ENCODE measurements around the gene KLHDC3.
"Not testable (repeated sequence)": the region's sequence is repeated elsewhere in the genome, so short reads cannot be mapped to it uniquely, and the experiment has no call there.

The KLHDC3 gene

DNA sequence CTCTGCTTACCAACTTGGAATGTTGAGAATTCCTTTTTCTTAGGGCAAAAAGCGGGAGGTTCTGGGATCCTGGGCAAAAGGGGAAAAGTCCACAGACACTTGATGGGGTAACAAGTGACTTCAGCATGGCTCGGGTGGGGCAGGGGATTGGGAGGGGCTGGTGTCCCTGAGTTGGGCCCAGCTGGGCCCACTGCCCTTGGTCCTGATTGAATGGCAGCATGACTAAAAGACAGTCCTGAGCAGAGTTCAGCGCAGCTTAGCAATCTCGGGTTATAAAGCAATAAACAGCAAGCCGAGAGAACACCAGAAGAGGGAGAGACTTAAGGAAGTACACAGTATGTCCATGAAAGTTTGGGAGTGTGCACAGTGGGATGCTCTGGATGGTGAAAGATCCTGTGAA, 24.1 kb upstream of the KLHDC3 start:
- no peak for DNase-seq

DNA sequence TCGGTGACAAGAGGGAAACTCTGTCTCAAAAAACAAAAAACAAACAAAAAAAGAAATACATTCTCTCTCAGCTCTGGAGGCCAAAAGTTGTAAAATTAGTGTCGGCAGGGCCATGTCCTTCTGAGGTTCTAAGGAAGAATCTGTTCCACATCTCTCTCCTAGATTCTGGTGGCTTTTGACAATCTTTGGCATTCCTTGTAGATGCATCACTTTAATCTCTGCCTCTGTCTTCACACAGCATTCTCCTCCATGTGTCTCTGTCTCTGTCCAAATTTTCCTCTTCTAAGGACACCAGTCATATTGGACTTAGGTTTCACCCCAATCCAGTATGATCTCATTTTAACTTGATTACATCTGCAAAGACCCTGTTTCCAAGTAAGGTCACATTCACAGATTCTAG, 20.6 kb upstream of the KLHDC3 start:
- DNase-seq, result no peak

DNA sequence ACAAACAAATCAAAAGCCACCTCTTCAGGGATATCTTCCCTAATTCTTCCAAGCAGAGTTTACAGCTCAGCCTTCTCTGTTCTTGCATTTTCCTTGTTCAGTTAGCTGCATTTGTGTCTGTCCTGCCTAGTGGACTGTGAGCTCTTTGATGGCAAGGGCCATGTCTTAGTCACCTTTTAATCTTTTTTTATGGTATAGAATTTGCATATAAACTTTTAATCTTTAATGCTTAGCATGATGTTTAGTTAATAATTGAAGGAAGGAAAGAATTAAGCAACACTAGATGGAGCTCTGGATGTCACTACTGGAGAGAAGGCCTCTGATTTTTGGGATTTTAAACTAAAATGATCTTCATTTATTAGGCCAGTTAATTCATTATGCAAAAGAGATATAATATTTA, 17.5 kb upstream of the KLHDC3 start:
- no peak for DNase-seq

DNA sequence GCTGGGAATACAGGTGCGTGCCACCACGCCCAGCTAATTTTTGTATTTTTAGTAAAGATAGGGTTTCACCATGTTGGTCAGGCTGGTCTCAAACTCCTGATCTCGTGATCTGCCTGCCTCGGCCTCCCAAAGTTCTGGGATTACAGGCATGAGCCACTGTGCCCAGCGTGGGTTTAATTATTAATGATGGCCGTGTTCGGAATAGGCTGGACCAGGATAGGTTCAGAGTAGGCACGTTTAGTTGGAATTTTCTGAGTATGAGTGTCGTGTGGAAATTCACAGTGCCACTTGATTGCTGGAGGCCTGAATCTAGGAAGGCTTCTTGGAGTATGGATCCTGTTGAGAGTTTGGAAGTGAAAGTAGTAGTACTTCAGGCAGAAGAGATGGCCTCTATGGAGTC, 15.8 kb upstream of the KLHDC3 start:
- not testable (repeated sequence) for DNase-seq

DNA sequence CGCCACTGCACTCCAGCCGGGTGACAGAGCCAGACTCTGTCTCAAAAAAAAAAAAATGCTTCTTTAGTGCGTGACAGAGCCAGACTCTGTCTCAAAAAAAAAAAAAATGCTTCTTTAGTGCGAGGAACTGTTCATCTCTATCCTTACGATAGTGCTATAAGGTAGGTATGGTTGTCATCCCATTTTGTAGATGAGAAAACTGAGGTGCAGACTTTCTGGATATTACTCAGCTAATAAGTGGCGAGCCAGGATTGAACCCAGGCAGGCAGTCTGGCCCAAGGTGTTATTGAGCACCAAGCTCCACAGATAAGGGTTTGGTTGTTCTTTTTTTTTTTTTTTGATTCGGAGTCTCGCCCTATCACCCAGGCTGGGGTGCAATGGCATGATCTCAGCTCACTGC, 12.2 kb upstream of the KLHDC3 start:
- DNase-seq, result no peak

DNA sequence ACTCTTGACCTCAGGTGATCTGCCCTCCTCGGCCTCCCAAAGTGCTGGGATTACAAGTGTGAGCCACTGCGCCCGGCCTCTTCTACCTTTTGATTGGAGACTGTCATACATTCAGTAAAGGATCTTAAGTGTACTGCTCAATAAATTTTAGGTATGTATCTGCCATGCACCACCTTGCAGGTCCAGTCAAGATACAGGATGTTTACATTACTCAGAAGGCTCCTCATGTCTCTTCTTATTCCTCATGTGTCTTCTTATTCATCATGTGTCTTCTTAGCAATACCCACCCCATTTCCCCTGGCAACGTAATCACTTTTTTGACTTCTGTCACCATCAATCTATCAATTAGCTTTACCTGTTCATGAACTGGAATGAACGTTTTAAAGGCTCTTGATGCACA, 8.2 kb upstream of the KLHDC3 start:
- DNase-seq, result no peak

DNA sequence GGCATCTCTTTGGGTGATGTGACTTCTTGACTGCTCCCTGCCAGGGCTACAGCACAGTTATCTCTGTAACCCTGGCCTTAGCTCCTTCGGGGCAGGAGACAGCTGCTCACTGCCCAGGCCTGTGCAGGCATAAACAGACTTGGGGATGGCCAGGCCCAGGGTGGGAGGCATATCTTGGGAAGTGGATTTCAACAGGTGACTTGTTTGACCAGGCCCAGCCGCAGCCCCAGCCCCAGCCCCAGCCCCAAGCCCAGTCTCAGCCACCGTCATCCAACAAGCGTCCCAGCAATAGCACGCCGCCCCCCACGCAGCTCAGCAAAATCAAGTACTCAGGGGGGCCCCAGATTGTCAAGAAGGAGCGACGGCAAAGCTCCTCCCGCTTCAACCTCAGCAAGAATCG, 7.8 kb upstream of the KLHDC3 start:
- DNase-seq, result no peak

DNA sequence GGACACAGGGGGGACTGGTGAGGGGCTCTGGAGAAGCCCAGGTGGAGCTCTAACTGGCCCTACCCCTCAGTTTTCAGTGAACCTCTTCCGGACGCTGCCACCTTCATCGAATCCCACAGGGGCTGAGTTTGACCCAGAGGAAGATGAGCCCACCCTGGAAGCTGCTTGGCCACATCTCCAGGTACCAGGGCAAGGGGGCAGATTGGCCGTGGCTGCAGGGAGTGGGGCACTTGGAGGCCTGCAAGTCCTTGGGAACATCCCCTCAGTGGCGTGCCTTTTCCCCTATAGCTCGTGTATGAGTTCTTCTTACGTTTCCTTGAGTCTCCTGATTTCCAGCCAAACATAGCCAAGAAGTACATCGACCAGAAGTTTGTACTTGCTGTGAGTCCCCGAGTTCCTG, 6.9 kb upstream of the KLHDC3 start:
- no peak for DNase-seq

DNA sequence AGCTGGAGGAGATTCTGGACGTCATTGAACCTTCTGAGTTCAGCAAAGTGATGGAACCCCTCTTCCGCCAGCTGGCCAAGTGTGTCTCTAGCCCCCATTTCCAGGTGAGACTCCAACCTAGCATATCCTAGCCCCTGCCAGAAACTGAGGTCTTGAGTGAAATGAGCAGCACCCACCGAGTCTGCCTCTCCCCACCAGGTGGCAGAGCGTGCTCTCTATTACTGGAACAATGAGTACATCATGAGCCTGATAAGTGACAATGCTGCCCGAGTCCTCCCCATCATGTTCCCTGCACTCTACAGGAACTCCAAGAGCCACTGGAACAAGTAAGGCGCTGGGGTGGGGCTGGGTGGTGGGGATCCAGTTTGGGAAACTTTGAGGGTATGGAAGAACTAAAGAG, 4.9 kb upstream of the KLHDC3 start:
- DNase-seq, result peak; percentile 22 to 48

DNA sequence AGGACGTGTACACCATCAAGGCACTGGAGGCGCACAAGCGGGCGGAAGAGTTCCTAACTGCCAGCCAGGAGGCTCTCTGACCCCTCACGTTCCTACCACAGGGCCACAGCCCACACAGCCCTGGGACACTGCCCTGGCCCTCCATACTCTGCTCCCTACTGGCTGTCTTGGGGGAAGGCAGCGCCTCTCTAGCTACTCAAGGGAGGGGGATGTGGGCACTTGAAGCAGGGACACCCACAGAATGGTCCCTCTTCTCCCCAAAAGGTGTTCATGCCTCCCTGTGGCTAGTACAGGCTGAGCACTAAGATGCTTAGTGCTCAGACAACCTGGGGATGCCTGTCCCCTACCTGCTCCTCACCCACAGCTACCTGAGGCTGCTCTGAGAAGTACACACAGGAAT, 2.8 kb upstream of the KLHDC3 start:
- no peak for DNase-seq

DNA sequence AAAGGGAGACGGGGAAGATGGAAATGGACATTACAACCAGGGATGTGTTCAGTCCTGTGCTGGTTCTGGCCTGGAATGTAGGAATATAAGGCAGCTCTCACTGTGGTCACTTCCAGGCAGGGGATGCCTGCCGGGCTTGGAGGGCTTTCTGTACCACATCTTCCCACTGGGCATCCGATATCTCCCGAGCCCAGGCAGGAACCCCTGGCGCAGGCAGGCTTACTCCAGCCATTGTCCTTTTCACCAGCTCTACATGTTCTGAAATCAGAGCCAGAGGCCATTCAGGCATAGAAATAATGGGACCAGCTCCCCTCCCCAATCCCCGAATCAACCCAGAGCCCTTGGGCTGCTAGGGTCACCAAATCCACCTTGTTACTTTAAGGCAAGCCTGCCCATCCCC, 1.7 kb upstream of the KLHDC3 start:
- DNase-seq, result no peak

DNA sequence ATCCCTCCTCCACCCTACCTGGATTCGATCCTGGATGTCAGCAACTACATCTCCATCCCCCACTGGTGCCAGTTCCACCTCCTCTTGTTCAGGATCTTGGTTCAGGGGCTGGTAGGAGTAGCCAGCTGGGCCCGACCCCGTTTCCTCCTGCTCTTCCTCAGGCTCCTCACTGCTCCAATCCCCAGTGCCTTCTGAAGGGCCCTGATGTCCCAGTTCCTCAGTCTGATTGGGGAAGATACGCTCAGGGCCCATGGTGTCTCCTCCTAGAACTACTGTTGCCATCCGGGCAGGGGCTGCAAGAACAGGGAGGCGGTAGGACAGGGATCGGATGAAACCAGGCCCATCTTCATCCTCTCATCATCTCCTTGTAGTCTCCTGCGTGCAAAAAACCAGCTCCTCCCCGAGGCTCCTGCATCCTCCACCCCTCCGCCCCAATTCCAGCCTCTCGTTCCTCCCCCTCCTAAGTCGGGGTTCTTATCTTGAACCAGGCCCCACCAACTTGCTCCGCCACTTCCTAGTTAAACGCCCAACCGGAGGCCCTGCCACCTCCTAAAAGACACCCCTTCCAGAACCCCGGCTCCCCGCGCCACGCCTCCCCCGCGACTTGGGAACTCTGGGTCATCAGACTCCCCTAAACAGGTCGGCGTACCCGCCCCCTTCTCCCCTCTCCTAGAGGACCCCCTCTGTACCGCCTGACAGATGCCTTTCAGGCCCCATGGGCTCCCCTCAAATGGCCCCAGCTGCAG, 779 bp upstream of the KLHDC3 start:
- no peak for DNase-seq

DNA sequence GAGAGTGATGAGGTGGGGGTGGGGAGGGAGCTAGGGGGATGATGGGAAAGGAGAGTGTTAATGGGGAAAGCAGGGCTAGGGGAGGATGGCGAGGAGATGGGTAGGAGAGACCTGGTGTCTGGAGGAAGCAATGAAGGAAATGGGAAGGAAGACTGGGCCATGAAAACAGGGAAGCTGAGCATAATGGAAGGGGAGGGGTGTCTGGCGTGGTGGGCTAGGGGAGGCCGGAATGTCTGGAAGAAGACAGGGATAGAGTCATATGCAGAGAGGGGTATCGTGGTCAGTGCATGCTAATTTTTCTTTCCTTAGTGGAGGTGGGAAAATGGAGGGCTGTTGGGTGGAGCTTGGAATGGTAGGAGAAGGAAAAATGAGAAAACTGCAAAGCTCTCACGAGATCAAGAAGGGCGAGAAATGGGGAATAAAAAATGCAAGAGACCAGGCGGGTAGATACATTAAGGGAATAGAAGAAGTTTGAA, 423 bp downstream of the KLHDC3 start:
- no peak for DNase-seq

DNA sequence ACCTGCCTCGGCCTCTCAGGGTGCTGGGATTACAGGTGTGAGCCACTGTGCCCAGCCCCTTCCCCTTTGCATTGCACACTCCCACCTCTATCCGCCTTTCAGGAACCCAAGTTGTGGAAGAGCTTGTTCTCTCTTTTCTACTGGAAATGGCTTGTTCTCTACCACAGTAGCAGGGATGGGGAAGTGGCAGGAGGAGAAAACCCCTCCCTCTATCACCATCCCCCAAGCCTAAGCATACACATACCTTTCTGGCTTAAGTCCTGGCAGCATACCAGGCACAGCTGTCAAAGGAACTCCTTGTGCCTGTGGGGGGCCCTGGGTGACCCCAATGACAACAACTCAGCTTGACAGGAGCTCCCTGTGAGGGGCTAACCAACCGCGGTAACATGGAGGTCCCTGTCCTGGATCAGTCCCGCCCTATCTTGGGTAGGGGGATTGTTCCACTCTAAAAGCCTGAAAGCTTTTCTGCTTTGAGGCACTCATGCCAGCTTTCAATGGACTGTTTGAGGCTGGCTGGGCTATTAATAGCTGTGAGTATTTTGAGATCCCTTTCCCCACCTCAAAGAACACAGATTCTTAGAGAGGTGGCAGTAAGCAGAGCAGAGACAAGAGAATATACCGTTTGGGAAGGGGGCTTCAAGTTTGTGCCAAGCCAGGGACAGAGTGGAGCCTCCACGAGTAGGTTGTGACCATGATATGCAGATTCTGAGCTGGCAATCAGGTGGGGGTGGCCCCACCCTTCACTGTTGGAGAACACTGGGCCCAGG, 2.3 kb downstream of the KLHDC3 start:
- DNase-seq, result no peak

DNA sequence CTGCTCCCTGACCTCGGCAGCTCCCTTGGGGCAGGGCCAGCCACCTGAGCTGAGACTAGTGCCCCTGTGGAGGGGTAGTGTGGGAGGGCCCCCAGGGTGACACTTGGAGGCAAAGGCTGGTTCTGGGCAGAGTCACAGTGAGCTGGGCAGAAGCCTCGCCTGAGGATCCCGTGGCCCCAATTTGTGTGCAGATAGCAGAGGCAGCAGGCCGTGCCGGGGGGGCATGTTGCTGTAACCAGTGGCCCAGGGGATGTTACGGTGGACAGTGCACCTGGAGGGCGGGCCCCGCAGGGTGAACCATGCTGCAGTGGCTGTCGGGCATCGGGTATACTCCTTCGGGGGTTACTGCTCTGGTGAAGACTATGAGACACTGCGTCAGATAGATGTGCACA, 2.9 kb downstream of the KLHDC3 start:
- DNase-seq, result no peak

DNA sequence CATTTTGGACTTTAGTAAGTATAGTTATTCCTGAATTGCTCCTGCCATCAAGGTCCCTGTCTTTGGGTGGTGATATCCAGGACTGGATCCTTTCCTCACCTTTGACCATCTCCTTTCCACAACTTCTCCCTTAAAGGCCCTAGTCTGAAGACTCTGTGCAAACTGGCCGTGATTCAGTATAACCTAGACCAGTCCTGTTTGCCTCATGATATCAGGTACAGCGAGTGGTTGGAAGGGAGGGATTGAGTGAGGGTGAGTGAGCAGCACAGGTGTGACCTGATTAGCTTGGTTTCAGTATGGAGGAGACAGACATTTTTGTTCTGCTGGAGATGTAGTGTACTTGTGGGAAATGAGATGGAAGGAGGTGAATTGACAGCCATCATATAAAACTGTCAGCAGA, 5.1 kb downstream of the KLHDC3 start:
- DNase-seq, result no peak

DNA sequence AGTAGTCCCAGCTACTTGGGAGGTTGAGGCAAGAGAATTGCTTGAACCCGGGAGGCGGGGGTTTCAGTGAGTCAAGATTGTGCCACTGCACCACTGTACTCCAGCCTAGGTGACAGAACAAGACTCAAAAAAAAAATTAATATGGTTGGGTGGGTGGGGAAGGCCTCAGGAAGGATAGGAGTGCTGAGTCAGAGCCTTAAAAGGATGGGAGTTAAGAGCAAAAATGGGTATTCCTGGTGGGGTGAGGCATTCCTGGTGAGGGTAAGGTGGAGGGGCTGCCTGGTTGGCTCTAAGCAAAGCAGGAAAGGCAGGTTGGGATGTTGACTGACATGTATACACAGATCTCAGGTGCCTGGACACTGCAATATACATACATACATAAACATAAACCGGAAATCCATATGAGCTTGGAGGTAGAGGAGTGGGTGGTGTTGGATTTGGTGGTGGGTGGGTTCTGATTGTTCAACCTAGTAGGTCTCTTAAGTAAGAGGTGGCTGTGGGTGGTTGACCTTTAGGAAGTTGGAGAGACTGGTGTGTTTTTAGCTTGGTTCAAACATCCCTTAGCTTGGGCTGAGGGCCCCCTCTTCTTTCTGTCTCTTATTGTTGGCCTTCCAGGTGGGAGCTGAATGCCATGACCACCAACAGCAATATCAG, 6.1 kb downstream of the KLHDC3 start:
- no peak for DNase-seq

DNA sequence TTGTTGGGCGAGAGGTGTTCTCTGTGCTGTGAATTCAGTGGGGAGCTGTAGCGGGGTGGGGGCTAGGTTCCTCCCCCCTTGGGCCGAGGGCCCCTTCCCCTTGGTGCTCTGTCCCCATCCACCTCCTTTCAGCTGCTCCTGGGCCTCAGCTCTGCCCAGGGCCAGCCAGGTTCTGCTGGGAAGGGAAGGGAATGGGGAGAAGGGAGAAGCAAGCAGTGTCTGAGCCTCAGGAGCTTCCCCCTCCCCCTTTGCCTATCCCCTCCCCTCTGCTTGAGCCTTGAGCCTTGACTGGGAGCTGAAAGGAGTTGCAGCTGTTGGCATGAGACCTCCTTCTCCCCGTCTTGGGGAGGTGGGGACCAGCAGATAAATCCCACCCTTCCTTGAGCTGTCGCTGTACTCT, 6.8 kb downstream of the KLHDC3 start:
- DNase-seq, result no peak

DNA sequence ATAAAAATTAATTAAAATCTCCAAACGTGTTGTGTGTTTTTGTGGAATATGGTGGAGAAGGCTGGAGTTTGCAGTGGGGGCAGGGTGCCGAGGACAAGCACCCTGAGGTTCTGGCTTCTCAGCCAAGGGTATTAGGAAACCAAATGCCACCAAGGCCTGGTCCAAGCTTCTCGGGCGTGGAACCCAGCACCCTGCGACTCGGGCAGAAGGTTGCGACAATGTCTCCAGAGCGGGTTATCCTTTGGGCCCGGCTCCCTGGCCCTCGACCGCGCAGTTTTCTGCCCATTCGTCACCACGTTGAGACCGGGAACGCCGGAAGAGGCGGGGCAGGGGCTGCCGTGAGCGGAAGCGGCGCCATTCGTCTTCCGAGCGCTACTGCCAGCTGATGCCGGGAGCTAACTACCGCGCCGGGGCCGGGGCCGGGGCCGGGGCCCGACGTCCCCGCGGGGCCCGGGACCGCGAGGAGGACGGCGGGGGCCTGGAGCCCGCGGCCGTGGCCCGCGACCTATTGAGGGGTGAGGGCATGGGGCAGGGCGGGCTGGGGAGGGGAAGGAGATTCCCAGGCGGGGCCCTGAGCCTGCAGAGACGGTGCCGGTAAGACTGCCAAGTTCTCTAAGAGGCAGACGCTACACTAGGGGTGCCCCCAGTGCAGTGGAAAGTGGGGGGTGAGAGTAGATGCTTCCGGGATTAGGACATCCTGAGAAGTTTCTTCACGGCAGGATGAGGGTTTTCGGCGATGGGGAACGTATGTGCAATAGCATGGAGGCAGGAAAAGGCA, 7.4 kb downstream of the KLHDC3 start, which contains the start of gene RRP36:
Gene RRP36 (plus strand): TSS at position 354 of the 778 bp plus-strand sequence. CDS start 32 bp downstream, at position 386.
- peak; percentile 43 to 70 for DNase-seq

DNA sequence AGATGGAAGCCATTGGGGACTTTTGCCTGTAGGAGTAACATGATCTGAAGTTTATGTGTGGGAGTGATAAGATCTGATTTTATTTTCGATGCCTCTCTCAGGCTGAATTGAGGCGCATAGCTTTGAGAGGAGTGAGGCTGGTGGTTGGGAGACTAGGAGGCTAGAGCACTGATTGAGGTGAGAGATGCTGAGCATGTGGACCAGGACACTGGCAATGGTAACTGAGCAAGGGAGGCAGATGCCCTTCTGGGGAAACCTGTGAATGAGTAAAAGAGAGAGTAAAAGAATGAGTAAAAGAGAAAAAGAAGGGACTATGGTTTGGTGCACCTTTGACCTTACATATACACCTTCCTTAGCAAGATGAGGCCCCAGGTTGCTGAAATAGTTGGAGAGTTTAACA, 10.4 kb downstream of the KLHDC3 start:
- no peak for DNase-seq

DNA sequence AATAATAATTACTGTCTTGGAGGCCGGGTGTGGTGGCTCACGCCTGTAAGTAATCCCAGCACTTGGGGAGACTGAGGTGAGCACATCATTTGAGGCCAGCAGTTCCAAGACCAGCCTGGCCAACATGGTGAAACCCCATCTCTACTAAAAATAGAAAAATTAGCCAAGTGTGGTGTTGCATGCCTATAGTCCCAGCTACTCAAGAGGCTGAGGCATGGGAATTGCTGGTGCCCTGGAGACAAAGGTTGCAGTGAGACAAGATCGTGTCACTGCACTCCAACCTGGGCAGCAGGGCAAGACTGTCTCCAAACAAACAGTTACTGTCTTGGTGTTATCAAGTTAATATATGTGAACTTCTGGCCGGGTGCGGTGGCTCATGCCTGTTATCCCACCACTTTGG, 12.3 kb downstream of the KLHDC3 start:
- DNase-seq, result no peak

DNA sequence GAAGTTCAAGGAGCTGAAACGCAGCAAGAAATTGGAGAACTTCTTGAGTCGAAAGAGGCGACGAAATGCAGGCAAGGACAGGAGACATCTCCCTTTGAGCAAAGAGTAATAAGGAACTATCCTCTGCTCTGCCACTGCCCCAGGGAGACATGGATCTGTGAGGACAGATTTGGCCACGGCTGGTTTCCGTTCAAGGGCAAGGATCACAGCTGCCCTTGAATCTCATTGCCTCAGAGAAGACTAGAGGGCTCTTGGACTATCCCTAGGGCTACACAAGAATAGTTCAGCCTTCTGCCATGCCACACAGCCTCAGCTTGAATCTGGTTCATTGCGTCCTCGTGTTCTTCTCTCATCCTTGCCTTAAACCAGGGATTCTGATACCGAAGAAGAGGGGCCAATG, 15.1 kb downstream of the KLHDC3 start:
- DNase-seq, result no peak

DNA sequence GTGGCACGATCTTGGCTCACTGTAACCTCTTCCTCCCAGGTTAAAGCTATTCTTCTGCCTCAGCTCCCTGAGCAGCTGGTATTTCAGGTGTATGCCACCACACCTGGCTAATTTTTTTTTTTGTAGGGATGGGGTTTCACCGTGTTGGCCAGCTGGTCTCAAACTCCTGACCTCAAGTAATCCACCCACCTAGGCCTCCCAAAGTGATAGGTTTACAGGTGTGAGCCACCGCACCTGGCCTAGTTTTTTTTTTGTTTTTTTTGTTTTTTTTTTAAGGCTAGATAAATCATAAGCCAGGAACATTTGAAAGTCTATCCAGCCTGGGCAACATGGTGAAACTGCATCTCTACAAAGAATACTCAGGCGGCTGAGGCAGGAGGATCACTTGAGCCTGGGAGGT, 18.3 kb downstream of the KLHDC3 start:
- no peak for DNase-seq

All from CD4-positive, alpha-beta T cell treated with Interferon alpha-2 for 1 hour (primary cell).